Smooth muscle cell of the brain vasculature (primary cell): ENCODE data around the gene GFPT2.
"Not testable (repeated sequence)": the region's sequence is repeated elsewhere in the genome, so short reads cannot be mapped to it uniquely, and the experiment has no call there.

Experiments
- DNase-seq: peaks from one replicate; pipeline ENCODE4 v3.0.0-alpha.2; 2012; ENCODE audit warnings: low read depth, low spot score

The GFPT2 gene

GRCh38 chr5:180304431-180305375 is 48.4 kb downstream of the GFPT2 start:
- DNase-seq = no peak

DNA sequence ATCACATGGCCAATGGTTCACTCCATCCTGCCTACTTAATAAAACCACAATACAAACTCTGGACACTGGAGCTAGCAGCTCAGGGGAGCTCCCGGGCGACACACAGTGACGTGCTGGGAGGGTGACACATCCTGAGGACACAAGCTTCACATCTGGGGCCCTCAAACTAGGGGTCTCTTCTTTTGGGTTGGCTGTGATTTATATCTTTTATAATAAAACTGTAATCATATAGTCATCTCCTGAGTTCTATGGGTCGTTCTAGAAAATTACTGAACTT is 49.2 kb downstream of the GFPT2 start:
- DNase-seq = no peak

- DNase-seq = no peak
These were observed 49.7 kb downstream of the GFPT2 start for GRCh38 chr5:180303226-180304015.

GRCh38 chr5:180302256-180302655 is 50.9 kb downstream of the GFPT2 start:
- no peak for DNase-seq

- DNase-seq = no peak
These were observed 51.9 kb downstream of the GFPT2 start for GRCh38 chr5:180301253-180301652.

DNA sequence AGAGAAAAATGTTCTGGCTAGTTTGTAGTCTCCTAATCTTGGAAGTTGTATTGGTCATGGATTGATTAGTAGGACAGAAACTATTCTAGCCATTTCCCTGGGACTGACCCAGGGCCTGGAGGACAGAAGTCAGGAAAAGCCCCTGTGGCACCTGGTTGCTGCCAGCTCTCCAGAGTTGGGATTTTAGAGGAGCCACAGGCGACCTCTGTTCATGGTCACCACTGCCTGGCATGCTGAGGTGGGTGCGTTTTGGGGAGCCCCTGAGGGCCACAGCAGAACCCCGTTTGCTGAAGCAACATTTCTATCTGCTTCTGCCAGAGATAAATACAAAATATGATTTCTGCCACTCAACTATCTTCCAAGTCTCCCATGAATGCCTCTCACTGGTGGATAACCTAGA is 53.6 kb downstream of the GFPT2 start:
- DNase-seq = no peak

GRCh38 chr5:180299014-180299413 is 54.1 kb downstream of the GFPT2 start:
- not testable (repeated sequence) for DNase-seq

GRCh38 chr5:180297587-180298282 is 55.4 kb downstream of the GFPT2 start:
- DNase-seq = no peak

DNA sequence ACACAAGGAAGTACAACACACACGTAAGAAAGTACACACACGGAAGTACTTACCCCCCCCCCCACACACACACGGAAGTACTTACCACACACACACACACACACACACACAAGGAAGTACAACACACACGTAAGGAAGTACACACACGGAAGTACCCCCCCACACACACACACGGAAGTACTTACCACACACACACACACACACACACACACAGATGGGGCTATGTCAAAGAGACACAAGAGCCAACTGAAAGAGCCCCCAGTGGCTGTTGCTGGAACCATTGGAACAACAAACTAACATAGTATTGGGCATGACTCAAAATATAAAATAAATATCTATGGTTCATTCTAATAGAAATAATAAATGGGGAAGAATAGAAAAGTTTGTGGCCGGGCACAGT is 56.4 kb downstream of the GFPT2 start:
- no peak for DNase-seq

GRCh38 chr5:180294913-180295555 is 58.1 kb downstream of the GFPT2 start:
- no peak for DNase-seq

DNA sequence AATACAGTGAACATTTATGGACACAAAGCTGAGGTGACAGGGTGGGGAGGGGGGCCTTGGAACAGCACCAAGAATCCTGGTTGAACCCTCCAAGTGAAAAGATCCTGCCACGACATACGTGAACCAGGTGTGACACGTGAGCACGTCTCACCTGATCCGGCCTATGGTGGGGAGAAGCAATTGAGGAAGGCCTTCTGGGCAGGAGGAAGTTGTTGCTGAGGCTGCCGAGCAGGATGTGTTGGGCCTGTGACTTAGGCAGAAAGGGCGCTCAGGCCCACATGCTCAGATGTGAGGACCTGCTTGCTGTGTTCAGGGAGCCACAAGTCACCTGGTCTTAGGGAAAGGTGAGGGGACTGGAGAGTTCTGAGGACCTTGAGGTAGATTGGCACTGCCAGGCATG is 58.7 kb downstream of the GFPT2 start:
- DNase-seq = no peak

GRCh38 chr5:180291943-180292831 is 60.9 kb downstream of the GFPT2 start, which contains the start of gene MAPK9:
Gene MAPK9 (minus strand): TSS chr5:180292083. CDS start chr5:180280561, 11,522 bp downstream.
- DNase-seq = peak; percentile 29

GRCh38 chr5:180291234-180291940 is 61.7 kb downstream of the GFPT2 start:
- DNase-seq = no peak

GRCh38 chr5:180290568-180291233 is 62.4 kb downstream of the GFPT2 start:
- DNase-seq = no peak

- no peak for DNase-seq
These were observed 63.2 kb downstream of the GFPT2 start for GRCh38 chr5:180289966-180290365.

GRCh38 chr5:180289433-180289832 is 63.7 kb downstream of the GFPT2 start:
- no peak for DNase-seq

GRCh38 chr5:180287868-180288267 is 65.3 kb downstream of the GFPT2 start:
- DNase-seq = no peak

- DNase-seq = no peak
These were observed 65.7 kb downstream of the GFPT2 start for GRCh38 chr5:180287404-180287803.

GRCh38 chr5:180284149-180284548 is 69.0 kb downstream of the GFPT2 start:
- no peak for DNase-seq
